ENCODE data around the gene DNALI1.

DNALI1 gene

DNA sequence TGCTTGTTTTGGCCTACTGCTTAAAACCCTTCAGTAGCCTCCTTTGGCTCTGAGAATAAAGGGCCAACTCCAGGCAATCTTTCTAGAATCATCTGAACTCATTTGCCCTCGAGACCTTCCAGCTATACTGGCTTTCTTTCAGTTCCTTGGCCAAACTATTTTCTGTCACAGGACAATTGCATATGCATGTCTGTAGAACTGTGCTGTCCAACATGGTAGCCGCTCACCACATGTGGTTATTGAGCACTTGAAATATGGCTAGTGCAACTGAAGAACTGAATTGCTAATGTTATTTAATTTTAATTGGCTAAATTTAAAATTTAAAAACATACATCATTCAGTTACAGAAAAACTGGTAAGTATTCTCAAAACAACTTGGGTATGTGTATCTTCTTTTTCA lies 53.3 kb downstream of the DNALI1 start:
- no peak for TF ChIP-seq ZFX (IDR thresholded peaks at IDR 0.05; ENCODE audit: borderline replicate concordance)
- TF ChIP-seq, protein P1, sequence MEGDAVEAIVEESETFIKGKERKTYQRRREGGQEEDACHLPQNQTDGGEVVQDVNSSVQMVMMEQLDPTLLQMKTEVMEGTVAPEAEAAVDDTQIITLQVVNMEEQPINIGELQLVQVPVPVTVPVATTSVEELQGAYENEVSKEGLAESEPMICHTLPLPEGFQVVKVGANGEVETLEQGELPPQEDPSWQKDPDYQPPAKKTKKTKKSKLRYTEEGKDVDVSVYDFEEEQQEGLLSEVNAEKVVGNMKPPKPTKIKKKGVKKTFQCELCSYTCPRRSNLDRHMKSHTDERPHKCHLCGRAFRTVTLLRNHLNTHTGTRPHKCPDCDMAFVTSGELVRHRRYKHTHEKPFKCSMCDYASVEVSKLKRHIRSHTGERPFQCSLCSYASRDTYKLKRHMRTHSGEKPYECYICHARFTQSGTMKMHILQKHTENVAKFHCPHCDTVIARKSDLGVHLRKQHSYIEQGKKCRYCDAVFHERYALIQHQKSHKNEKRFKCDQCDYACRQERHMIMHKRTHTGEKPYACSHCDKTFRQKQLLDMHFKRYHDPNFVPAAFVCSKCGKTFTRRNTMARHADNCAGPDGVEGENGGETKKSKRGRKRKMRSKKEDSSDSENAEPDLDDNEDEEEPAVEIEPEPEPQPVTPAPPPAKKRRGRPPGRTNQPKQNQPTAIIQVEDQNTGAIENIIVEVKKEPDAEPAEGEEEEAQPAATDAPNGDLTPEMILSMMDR (IDR thresholded peaks at IDR 0.05) = no peak
- no peak overlapping the region for H3K27ac ChIP-seq

DNA sequence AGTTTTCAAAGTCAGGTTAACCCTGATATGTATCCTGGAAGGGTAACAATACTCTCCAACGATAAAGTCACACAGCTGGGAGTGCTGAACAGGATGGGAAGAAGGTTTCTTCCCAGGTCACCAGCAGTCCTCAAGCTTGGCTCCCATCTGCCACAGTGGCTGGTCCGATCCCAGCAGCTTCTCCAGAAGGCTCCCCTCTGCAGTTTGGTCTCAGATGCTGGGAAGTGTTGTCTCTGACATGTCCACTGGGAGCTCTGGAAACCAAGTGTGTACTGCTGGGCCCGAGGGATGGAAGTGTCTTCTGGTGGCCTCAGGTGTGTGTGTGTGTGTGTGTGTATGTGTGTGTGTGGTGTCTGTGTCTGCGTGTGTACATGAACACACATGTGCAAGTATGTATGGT lies 55.4 kb downstream of the DNALI1 start:
- no peak overlapping the region for H3K27ac ChIP-seq
- TF ChIP-seq ZFX (IDR thresholded peaks at IDR 0.05; ENCODE audit: borderline replicate concordance) = no peak
- TF ChIP-seq, protein P1 (IDR thresholded peaks at IDR 0.05) = no peak

DNA sequence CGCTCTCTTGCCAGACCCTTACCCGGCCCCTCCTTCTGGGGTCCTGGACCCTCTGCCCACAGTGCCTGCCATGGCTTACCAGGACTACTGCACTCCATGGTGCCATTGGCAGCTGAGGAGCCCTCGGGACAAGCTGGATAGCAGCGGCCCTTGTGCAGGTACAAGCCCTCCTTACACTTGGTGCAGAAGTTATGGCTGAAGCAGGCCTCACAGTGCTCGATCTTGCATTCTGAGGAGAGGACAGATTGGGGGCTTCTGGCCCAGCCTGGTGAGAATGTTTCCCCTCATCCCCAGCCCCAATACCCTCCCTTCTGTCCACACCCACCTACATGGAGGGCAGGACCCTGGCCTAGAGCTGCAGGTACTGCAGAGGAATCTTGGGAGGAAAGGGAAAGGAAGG lies 57.4 kb downstream of the DNALI1 start:
- no peak overlapping the region for H3K27ac ChIP-seq
- TF ChIP-seq ZFX (IDR thresholded peaks at IDR 0.05; ENCODE audit: borderline replicate concordance) = no peak
- TF ChIP-seq, protein P1 (IDR thresholded peaks at IDR 0.05) = no peak

DNA sequence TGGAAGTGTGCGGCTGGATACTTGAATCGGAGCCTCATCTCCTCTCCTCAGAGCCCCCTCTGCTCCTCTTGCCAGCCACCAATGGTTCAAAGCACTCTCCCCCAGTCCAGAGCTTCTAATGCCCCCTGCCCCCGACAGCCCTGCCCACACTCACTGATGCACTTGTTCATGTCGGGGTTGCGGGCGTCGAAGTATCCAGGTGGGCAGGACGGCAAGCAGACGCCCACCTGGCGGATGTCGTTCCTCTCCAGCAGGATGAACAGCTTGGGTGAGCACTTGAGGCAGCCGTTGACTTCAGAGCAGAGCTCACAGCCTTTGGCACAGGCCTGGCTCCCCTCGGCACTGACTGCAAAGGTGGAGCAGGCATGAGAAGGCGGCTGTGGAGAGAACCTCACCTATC lies 59.6 kb downstream of the DNALI1 start:
- TF ChIP-seq, protein P1 (IDR thresholded peaks at IDR 0.05) = no peak
- no peak for TF ChIP-seq ZFX (IDR thresholded peaks at IDR 0.05; ENCODE audit: borderline replicate concordance)
- no peak overlapping the region for H3K27ac ChIP-seq
